GM12865 (cell line): ENCODE measurements around the gene SCN11A.
A peak's percentile ranks its signal among the peaks of the same experiment; 100 is the strongest.

Experiments
- DNase-seq: peaks from one replicate; pipeline ENCODE4 v3.0.0; 2010; ENCODE audit warnings: low read depth
- H3K4me3 ChIP-seq: 2 replicates; pipeline ENCODE4 v1.5.1; 2011; ENCODE audit warnings: mild to moderate bottlenecking, low read depth, low read length, control low read depth
- CTCF ChIP-seq: IDR thresholded peaks from 2 replicates; pipeline ENCODE4 v1.5.1; 2011; ENCODE audit warnings: low read length, control low read depth, low read depth, inconsistent platforms; ENCODE audit not compliant: insufficient read depth; ENCODE audit errors: missing control alignments

SCN11A gene

DNA sequence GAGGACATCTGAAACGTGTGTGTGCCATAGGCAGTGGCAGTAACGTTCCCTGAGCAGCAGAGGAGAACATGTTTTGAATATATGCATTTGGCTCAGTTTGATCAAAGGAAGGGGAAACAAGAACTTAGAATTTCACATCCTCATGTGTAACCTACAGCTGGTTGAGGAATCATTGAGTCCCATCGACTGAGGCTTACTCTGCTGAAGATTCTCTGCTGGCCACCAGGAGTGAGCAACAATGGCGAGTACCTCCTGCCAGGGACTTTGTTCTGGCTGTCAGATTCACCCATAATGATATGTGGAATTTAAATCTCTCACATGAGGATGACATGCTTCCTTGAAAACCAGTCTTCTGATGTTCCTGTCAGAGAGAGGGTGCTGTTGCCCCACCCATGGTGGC is 34.4 kb upstream of the SCN11A start:
- no peak for TF ChIP-seq CTCF
- no peak overlapping the region for H3K4me3 ChIP-seq
- DNase-seq, result peak; percentile 28

GRCh38 chr3:39082666-39083313 is 31.0 kb upstream of the SCN11A start:
- DNase-seq, result no peak
- no peak for TF ChIP-seq CTCF
- no peak overlapping the region for H3K4me3 ChIP-seq

DNA sequence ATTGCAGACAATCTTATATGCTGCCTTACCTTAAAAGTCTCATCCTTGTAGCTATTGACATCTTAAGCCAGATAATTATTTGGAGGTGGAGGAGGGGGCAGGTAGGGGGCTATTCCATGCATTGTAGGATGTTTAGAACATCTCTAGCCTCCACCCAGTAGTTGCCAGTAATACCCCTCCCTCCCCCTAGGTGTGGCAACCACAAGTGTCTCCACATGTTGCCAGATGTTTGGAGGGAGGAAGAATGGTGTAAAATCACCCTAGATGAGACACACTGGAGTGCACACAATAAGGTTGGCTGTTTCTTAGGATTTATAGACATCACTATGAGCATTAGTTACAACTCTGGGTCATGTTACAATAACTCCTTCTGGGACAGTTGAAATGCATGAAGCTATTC is 28.3 kb upstream of the SCN11A start:
- DNase-seq, result no peak
- no peak overlapping the region for H3K4me3 ChIP-seq
- no peak for TF ChIP-seq CTCF

- no peak for TF ChIP-seq CTCF
- no peak for DNase-seq
- H3K4me3 ChIP-seq, result no peak overlapping the region
Measured at GRCh38 chr3:39079530-39079929, 27.8 kb upstream of the SCN11A start.

DNA sequence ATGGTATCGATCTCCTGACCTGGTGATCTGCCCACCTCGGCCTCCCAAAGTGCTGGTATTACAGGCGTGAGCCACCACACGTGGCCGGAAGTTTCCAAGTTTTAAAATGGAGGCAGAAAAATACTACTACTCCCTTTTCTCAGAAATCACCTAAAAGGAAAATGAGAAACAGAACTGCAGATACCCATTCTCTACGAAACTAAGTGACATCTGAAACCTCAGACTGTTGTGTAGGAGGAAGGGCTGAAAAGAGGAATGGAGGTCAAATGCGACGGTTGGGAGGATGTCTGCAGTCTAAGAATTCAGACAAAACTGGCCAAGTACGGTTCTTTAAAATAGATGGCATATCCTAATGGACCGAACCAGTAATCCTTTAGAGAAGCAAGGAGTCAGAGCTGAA is 24.2 kb upstream of the SCN11A start:
- no peak for TF ChIP-seq CTCF
- no peak for DNase-seq
- no peak overlapping the region for H3K4me3 ChIP-seq

GRCh38 chr3:39068556-39068955 is 16.8 kb upstream of the SCN11A start:
- DNase-seq, result no peak
- H3K4me3 ChIP-seq, result no peak overlapping the region
- no peak for TF ChIP-seq CTCF

- TF ChIP-seq CTCF, result no peak
- H3K4me3 ChIP-seq, result no peak overlapping the region
- DNase-seq, result no peak
Measured at GRCh38 chr3:39067286-39067685, 15.5 kb upstream of the SCN11A start.
